GM18505 (cell line): ENCODE measurements around the gene ZNF622.

Source experiments
- ATAC-seq: cut with Tn5 transposase; IDR thresholded peaks from one replicate; pipeline ENCODE4 v1.9.1; 2021; ENCODE audit not compliant: unreplicated experiment
- POLR2A ChIP-seq: IDR thresholded peaks from 4 replicates; pipeline ENCODE4 v1.6.1; 2011; ENCODE audit warnings: borderline replicate concordance; ENCODE audit not compliant: insufficient read depth, insufficient read length; ENCODE audit errors: extremely low read depth

Gene ZNF622

GRCh38 chr5:16406023-16406422 is 59.6 kb downstream of the ZNF622 start:
- no peak for TF ChIP-seq POLR2A
- ATAC-seq, result no peak
